K562 (cell line): ENCODE results near the gene MEIKIN. TPM values are rescaled to one million over a fixed set of nuclear protein-coding genes. Genes with fewer than 3 reads are reported as not detected.

ENCODE experiments used
- ATAC-seq: fragments of 200-7000 bp; cut with Tn5 transposase; 3 replicates; pipeline ENCODE4 v1.9.1; 2020; ENCODE audit warnings: moderate library complexity
- BruUV-seq: library from RNA; stranded (reverse); fragments of 400-500 nt; replicated peaks from 2 replicates; lab custom pipeline; 2021; lab: Mats Ljungman, UMichigan
- CTCF ChIA-PET: fragments of 300-600 bp; formaldehyde crosslinking; extraction: SDS; loops from one replicate; lab custom pipeline; 2021; ENCODE audit warnings: low intra/inter-chr PET ratio; lab: Yijun Ruan, JAX
- POLR2A ChIA-PET: fragments of 300-600, 350-650 bp; sonication (Branson Sonifier 250); formaldehyde crosslinking; extraction: SDS; loops from one replicate; lab custom pipeline; 2021; ENCODE audit warnings: antibody characterized with exemption, inconsistent platforms; lab: Yijun Ruan, JAX
- DNase-seq, 4 experiments: peaks; one replicate each; pipeline versions ENCODE4 v3.0.0 to v3.0.0-alpha.2; 2011 to 2018; ENCODE audit warnings: low spot score in 3 of 4, mixed read lengths in 3 of 4; ENCODE audit errors: extremely low read depth in 1 of 4
- FAIRE-seq: peaks from 2 replicates; lab custom pipeline; 2011; peaks lifted over from hg19 to GRCh38; lab: Jason Lieb, UNC
- H2AFZ ChIP-seq: 2 replicates; pipeline ENCODE4 v1.6.0; 2011; ENCODE audit warnings: low read depth, low read length, control low read depth, inconsistent platforms
- H3K27ac ChIP-seq: fragments of 200-600 bp; 3 replicates; pipeline ENCODE4 v1.8.0; 2011; ENCODE audit warnings: low read depth, mild to moderate bottlenecking, control low read depth, inconsistent platforms, low read length, moderate library complexity, mixed read lengths; ENCODE audit errors: extremely low read depth
- H3K27me3 ChIP-seq, 2 experiments: fragments of 300-600 bp in 1 of 2; 2 replicates in 1 of 2; 3 replicates in 1 of 2; pipeline versions ENCODE4 v1.6.0 to v1.8.0; 2011; ENCODE audit warnings: inconsistent platforms in 2 of 2, low read length in 2 of 2, mild to moderate bottlenecking in 1 of 2, mixed read lengths in 1 of 2, moderate library complexity in 1 of 2; ENCODE audit not compliant: control insufficient read depth in 2 of 2, insufficient read depth in 2 of 2
- H3K36me3 ChIP-seq: fragments of 300-600 bp; 3 replicates; pipeline ENCODE4 v1.8.0; 2011; ENCODE audit warnings: mild to moderate bottlenecking, low read length, inconsistent platforms; ENCODE audit not compliant: control insufficient read depth, insufficient read depth
- H3K4me1 ChIP-seq, 2 experiments: fragments of 200-600 bp in 1 of 2; replicated peaks in 1 of 2; 2 replicates in 1 of 2; 3 replicates in 1 of 2; pipeline versions ENCODE4 v1.5.1 to v1.8.0; 2011; ENCODE audit warnings: inconsistent platforms in 2 of 2, low read length in 2 of 2, mild to moderate bottlenecking in 1 of 2, mixed read lengths in 1 of 2, moderate library complexity in 1 of 2; ENCODE audit not compliant: control insufficient read depth in 2 of 2, insufficient read depth in 2 of 2
- H3K4me2 ChIP-seq: 2 replicates; pipeline ENCODE4 v1.6.1; 2011; ENCODE audit warnings: low read length, control low read depth, inconsistent platforms, mixed read lengths; ENCODE audit not compliant: insufficient read depth
- H3K4me3 ChIP-seq: fragments of 200-600 bp; sonication (generic), shearing (Covaris generic); 2 replicates; pipeline ENCODE4 v1.5.1; 2016; ENCODE audit warnings: control low read depth, inconsistent platforms
- H3K79me2 ChIP-seq: fragments of 200-600 bp; 3 replicates; pipeline ENCODE4 v1.8.0; 2011; ENCODE audit warnings: low read length, inconsistent platforms; ENCODE audit not compliant: control insufficient read depth, insufficient read depth
- H3K9ac ChIP-seq, 2 experiments: 2 replicates each; pipeline versions ENCODE4 v1.6.0 to v1.6.1; 2011; ENCODE audit warnings: low read depth in 2 of 2, low read length in 2 of 2, control low read depth in 1 of 2, inconsistent platforms in 1 of 2, mild to moderate bottlenecking in 1 of 2, mixed read lengths in 1 of 2; ENCODE audit not compliant: insufficient read depth in 1 of 2
- H3K9me1 ChIP-seq: one replicate; pipeline ENCODE4 v1.6.0; 2011; ENCODE audit warnings: inconsistent platforms, mild to moderate bottlenecking, low read length, moderate library complexity; ENCODE audit not compliant: control insufficient read depth, insufficient read depth
- H3K9me3 ChIP-seq: replicated peaks from 2 replicates; pipeline ENCODE4 v1.5.1; 2011; ENCODE audit warnings: low read depth, low read length, inconsistent platforms; ENCODE audit not compliant: control insufficient read depth, insufficient read depth
- H4K20me1 ChIP-seq: replicated peaks from 2 replicates; pipeline ENCODE4 v1.6.1; 2011; ENCODE audit warnings: low read length, inconsistent platforms, mixed read lengths; ENCODE audit not compliant: control insufficient read depth, insufficient read depth
- CBX3 ChIP-seq, 2 experiments: IDR thresholded peaks; 1 replicate in 1 of 2; 2 replicates in 1 of 2; pipeline ENCODE4 v1.6.1; 2012; ENCODE audit warnings: inconsistent platforms in 2 of 2, low read length in 2 of 2, borderline replicate concordance in 1 of 2, control low read depth in 1 of 2
- E2F3 ChIP-seq: fragments of 250-450 bp; sonication (Bioruptor Pico); IDR thresholded peaks from 2 replicates; pipeline ENCODE4 v1.4.0; 2020; ENCODE audit warnings: mild to moderate bottlenecking
- HMGN3 ChIP-seq: IDR thresholded peaks from 2 replicates; pipeline ENCODE4 v1.6.1; 2011; ENCODE audit warnings: borderline replicate concordance, low read depth, mild to moderate bottlenecking, mixed read lengths, low read length; ENCODE audit not compliant: insufficient read length; ENCODE audit errors: extremely low read depth
- RBFOX2 ChIP-seq: fragments of 200-400 bp; formaldehyde crosslinking; IDR thresholded peaks from 2 replicates; pipeline ENCODE4 v1.6.1; 2017; ENCODE audit warnings: low read depth, mild to moderate bottlenecking, low read length, moderate library complexity
- SOX6 ChIP-seq: fragments of 450-650 bp; IDR thresholded peaks from 2 replicates; pipeline ENCODE4 v1.6.1; 2014; ENCODE audit warnings: mild to moderate bottlenecking
- TAF9B ChIP-seq: fragments of 450-650 bp; IDR thresholded peaks from 2 replicates; pipeline ENCODE4 v1.6.1; 2018; ENCODE audit warnings: mild to moderate bottlenecking; ENCODE audit not compliant: partially characterized antibody
- TRIM28 ChIP-seq: fragments of 450-650 bp; IDR thresholded peaks from 2 replicates; pipeline ENCODE4 v1.6.1; 2017
- ZFX ChIP-seq: sonication (generic); formaldehyde crosslinking; IDR thresholded peaks from 2 replicates; pipeline ENCODE4 v1.8.0; 2022; ENCODE audit warnings: mild to moderate bottlenecking, missing genetic modification reagents, moderate library complexity
- ZNF124 ChIP-seq: sonication (generic); formaldehyde crosslinking; IDR thresholded peaks from 2 replicates; pipeline ENCODE4 v1.8.1; 2022; ENCODE audit warnings: missing genetic modification reagents
- ZNF134 ChIP-seq: fragments of 250-450 bp; sonication (Bioruptor Pico); conservative IDR thresholded peaks from 2 replicates; pipeline ENCODE4 v1.4.0; 2020
- ZNF143 ChIP-seq: sonication (generic); formaldehyde crosslinking; IDR thresholded peaks from 2 replicates; pipeline ENCODE4 v1.9.0; 2022; ENCODE audit warnings: mild to moderate bottlenecking, missing genetic modification reagents
- ZNF23 ChIP-seq: fragments of 250-450 bp; sonication (Bioruptor Pico); IDR thresholded peaks from 2 replicates; pipeline ENCODE4 v1.4.0; 2020; ENCODE audit warnings: mild to moderate bottlenecking
- ZNF384 ChIP-seq: IDR thresholded peaks from 2 replicates; pipeline ENCODE4 v1.6.1; 2012; ENCODE audit warnings: low read depth, low read length, improper control_type of control experiment
- ZNF79 ChIP-seq: fragments of 250-450 bp; sonication (Bioruptor Pico); IDR thresholded peaks from 2 replicates; pipeline ENCODE4 v1.4.0; 2020; ENCODE audit warnings: low read depth, mild to moderate bottlenecking, moderate library complexity
- WGBS: fragments of 100-300 bp; shearing (Covaris generic); methylation state at CpG from one replicate; pipeline ENCODE4 v1.1.6; 2016; ENCODE audit warnings: low coverage, mixed read lengths; ENCODE audit not compliant: insufficient coverage; ENCODE audit errors: missing lambda C conversion rate; 5-methylcytosine and 5-hydroxymethylcytosine counted together
- in situ Hi-C: fragments of 300-500 bp; cut with MboI; formaldehyde crosslinking; loops from 4 replicates; pipeline ENCODE4 v1.15.0; 2018; ENCODE audit warnings: inconsistent platforms, mixed read lengths
- intact Hi-C: fragments of 100-400 bp; cut with micrococcal nuclease; formaldehyde crosslinking; loops from 2 replicates; pipeline ENCODE4 v1.14.2; 2022
- polyA plus RNA-seq, 8 experiments: library from polyadenylated mRNA; depleted of rRNA in 4 of 8; stranded (reverse) in 5 of 8; unstranded in 3 of 8; fragments of >200 nt; fragmentation: Nextera tagmentation in 2 of 8; fragmentation: Illumina TruSeq in 1 of 8; extraction: Ambion mirVana in 2 of 8; extraction: Trizol in 1 of 8; gene quantifications; 2 replicates each; pipeline versions ENCODE4 v1.2.1 to v1.2.3, GENCODE V29; 2011 to 2014; ENCODE audit warnings: inconsistent platforms in 1 of 8, missing spikeins in 1 of 8
- total RNA-seq, 7 experiments: library from RNA; depleted of rRNA in 6 of 7; stranded (reverse); fragments of >200 nt in 6 of 7; fragmentation: Illumina TruSeq in 2 of 7; extraction: Trizol in 2 of 7; gene quantifications; 2 replicates each; pipeline versions ENCODE4 v1.2.1 to v1.2.3, GENCODE V29; 2011 to 2021; ENCODE audit warnings: low replicate concordance in 1 of 7
- TF ChIP-seq, protein P1 (sequence below), 2 experiments: fragments of 450-650 bp in 1 of 2; IDR thresholded peaks; 2 replicates each; pipeline ENCODE4 v1.6.1; 2011 to 2017; ENCODE audit warnings: low read depth in 2 of 2, antibody characterized with exemption in 1 of 2, borderline replicate concordance in 1 of 2, low read length in 1 of 2, mild to moderate bottlenecking in 1 of 2, mixed read lengths in 1 of 2; ENCODE audit not compliant: control insufficient read depth in 1 of 2

MEIKIN gene
- total and polyA plus RNA-seq, 9 of the 15 experiments (the other 6 are each of a cell fraction or from before 2014, with no cell fraction given), result 0.18 TPM; not detected in 8

DNA sequence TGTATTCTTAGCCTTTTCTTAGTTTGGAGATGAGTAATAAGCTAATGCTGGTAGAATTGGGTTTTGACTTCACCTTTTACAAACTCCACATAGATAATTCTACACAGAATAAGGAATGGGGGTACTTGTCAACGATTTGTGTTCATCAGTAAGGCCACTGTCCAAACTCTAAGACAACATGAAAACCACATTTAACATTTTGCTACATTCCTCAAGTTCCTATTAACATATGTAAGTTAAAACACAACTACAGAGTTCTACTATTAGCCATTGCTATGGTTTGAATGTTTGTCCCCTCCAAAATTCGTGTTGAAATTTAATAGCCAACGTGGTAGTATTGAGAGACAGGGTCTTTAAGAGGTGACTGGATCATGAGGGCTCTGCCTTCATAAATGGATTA, 31.9 kb downstream of the MEIKIN start:
- Histone ChIP-seq H3K36me3 (no peaks in the 10 kb centered on the region), H3K9ac (no peak overlapping the region), H4K20me1 (no peaks in the 10 kb centered on the region), H2AFZ (no peak overlapping the region), H3K27ac (no peak overlapping the region), H3K27me3 (peaks cover 0 to 2% of the 10 kb centered on the region in 2 experiments; a peak in 1 of 5 replicates), H3K9me3 (no peaks in the 10 kb centered on the region), H3K79me2 (no peaks in the 10 kb centered on the region), H3K4me3 (no peak overlapping the region), H3K9me1 (no peaks in the 10 kb centered on the region), H3K4me2 (no peak overlapping the region), H3K4me1 (no peaks in the 10 kb centered on the region)
- TF ChIP-seq, protein P1, sequence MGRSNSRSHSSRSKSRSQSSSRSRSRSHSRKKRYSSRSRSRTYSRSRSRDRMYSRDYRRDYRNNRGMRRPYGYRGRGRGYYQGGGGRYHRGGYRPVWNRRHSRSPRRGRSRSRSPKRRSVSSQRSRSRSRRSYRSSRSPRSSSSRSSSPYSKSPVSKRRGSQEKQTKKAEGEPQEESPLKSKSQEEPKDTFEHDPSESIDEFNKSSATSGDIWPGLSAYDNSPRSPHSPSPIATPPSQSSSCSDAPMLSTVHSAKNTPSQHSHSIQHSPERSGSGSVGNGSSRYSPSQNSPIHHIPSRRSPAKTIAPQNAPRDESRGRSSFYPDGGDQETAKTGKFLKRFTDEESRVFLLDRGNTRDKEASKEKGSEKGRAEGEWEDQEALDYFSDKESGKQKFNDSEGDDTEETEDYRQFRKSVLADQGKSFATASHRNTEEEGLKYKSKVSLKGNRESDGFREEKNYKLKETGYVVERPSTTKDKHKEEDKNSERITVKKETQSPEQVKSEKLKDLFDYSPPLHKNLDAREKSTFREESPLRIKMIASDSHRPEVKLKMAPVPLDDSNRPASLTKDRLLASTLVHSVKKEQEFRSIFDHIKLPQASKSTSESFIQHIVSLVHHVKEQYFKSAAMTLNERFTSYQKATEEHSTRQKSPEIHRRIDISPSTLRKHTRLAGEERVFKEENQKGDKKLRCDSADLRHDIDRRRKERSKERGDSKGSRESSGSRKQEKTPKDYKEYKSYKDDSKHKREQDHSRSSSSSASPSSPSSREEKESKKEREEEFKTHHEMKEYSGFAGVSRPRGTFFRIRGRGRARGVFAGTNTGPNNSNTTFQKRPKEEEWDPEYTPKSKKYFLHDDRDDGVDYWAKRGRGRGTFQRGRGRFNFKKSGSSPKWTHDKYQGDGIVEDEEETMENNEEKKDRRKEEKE (IDR thresholded peaks at IDR 0.05; ENCODE audit: borderline replicate concordance in 1 of 2, control insufficient read depth in 1 of 2, low read depth in 2 of 2, low read length in 1 of 2), result no peak
- intact Hi-C loops (no loop called here), in situ Hi-C loops (no loop called here)
- ChIA-PET CTCF (no interaction called here), POLR2A (interaction anchor here (0.6 kb wide), 1 partner anchor 223 kb away, joined by 3 read pairs; no protein-coding TSS in a partner anchor)
- FAIRE-seq, result no peak
- 0% methylated on average over 3 of the region's 3 CpGs for WGBS
- no TSS peak for BruUV-seq
- no peak for ATAC-seq
- no peak for DNase-seq

DNA sequence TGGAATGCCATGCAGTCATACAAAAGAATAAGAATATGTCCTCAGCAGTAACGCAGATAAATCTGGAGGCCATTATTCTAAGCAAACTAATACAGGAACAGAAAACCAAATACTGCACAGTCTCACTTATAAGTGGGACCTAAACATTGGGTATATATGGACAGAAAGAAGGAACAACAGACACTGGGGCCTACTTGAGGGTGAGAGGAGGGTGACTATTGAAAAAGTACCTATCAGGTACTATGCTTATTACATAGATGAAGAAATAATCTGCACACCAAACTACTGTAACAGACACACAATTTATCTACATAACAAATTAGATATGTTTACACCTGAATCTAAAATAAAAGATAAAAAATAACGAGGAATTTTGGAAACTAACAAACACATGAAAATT, 38.8 kb downstream of the MEIKIN start:
- Histone ChIP-seq H4K20me1 (no peaks in the 10 kb centered on the region), H3K9ac (no peak overlapping the region), H3K9me1 (no peaks in the 10 kb centered on the region), H3K9me3 (no peaks in the 10 kb centered on the region), H3K36me3 (no peaks in the 10 kb centered on the region), H3K4me1 (no peaks in the 10 kb centered on the region), H2AFZ (no peak overlapping the region), H3K27me3 (no peaks in the 10 kb centered on the region; a peak in 1 of 5 replicates), H3K4me3 (no peak overlapping the region), H3K79me2 (no peaks in the 10 kb centered on the region), H3K4me2 (no peak overlapping the region), H3K27ac (no peak overlapping the region)
- 3% methylated on average over 2 of the region's 2 CpGs for WGBS
- intact Hi-C loops (no loop called here), in situ Hi-C loops (no loop called here)
- FAIRE-seq (no peak), DNase-seq (no peak), ATAC-seq (no peak)
- ChIA-PET POLR2A (no interaction called here), CTCF (no interaction called here)
- no TSS peak for BruUV-seq
- TF ChIP-seq TRIM28, result no peak
- no peak for TF ChIP-seq ZNF384
- no peak for TF ChIP-seq CBX3 (IDR thresholded peaks at IDR 0.05; ENCODE audit: borderline replicate concordance in 1 of 2, low read length in 2 of 2)
- no peak for TF ChIP-seq HMGN3
- no peak for TF ChIP-seq TAF9B
- no peak for TF ChIP-seq ZNF79 (CRISPR knock-in tag)
- TF ChIP-seq ZNF23 (CRISPR knock-in tag), result no peak
- TF ChIP-seq RBFOX2, result no peak
- TF ChIP-seq ZFX (CRISPR knock-in tag), result no peak
- no peak for TF ChIP-seq SOX6
- no peak for TF ChIP-seq E2F3 (CRISPR knock-in tag)
- no peak for TF ChIP-seq ZNF134 (CRISPR knock-in tag)
- TF ChIP-seq ZNF143 (CRISPR knock-in tag), result no peak
- no peak for TF ChIP-seq ZNF124 (CRISPR knock-in tag)
